Measurements from ENCODE around the gene NTN4. TPM values are rescaled to one million over a fixed set of nuclear protein-coding genes. Genes with fewer than 3 reads are reported as not detected.
"Not testable (repeated sequence)": the region's sequence is repeated elsewhere in the genome, so short reads cannot be mapped to it uniquely, and the experiment has no call there.

NTN4 gene
- total and polyA plus RNA-seq, 2 experiments from 2014 or later = 35.2 to 63.7 TPM

GRCh38 chr12:95683418-95683817 lies 107.1 kb downstream of the NTN4 start:
- H3K79me2 ChIP-seq (ENCODE audit: insufficient read depth) = no peaks in the 10 kb centered on the region
- H3K4me2 ChIP-seq (ENCODE audit: unreplicated experiment) = no peak overlapping the region
- H4K20me1 ChIP-seq (ENCODE audit: insufficient read depth) = no peaks in the 10 kb centered on the region
- H3K9me2 ChIP-seq (ENCODE audit: insufficient read depth) = no peaks in the 10 kb centered on the region
- DNase-seq = no peak
- 0 out of 2 replicates have a peak, but pooled peaks cover 8% of the 10 kb centered on the region for H3K36me3 ChIP-seq (ENCODE audit: low read depth)
- 82 to 88% methylated on average over 10 of the region's 10 CpGs for WGBS, 2 experiments (ENCODE audit: low coverage in 1 of 2, low lambda C conversion rate in 2 of 2, missing lambda C conversion rate in 2 of 2)
- in situ Hi-C loops (cut with MboI) = no loop called here
- H3K27me3 ChIP-seq (replicated peaks; ENCODE audit: insufficient read depth) = no peaks in the 10 kb centered on the region
- no peak overlapping the region for H3K27ac ChIP-seq
- no peaks in the 10 kb centered on the region for H3K4me1 ChIP-seq (ENCODE audit: insufficient read depth)
- H3K4me3 ChIP-seq = no peak overlapping the region
- H3F3A ChIP-seq (ENCODE audit: insufficient read depth) = no peaks in the 10 kb centered on the region
- H3K9ac ChIP-seq = no peak overlapping the region
- TF ChIP-seq EZH2phosphoT487 (IDR thresholded peaks at IDR 0.05; ENCODE audit: insufficient read depth, low read depth) (no peak), EZH2 (IDR thresholded peaks at IDR 0.05; ENCODE audit: insufficient read depth, poor library complexity, severe bottlenecking) (no peak)
- no peaks in the 10 kb centered on the region for H3K9me3 ChIP-seq (ENCODE audit: low read depth)
- no peak overlapping the region for H2AFZ ChIP-seq

- DNase-seq = no peak
- WGBS, 2 experiments (ENCODE audit: low coverage in 1 of 2, low lambda C conversion rate in 2 of 2, missing lambda C conversion rate in 2 of 2) = 50 to 56% methylated on average over 4 of the region's 4 CpGs
Measured at GRCh38 chr12:95681210-95681765, 109.3 kb downstream of the NTN4 start.

GRCh38 chr12:95678684-95679083 lies 111.9 kb downstream of the NTN4 start:
- Histone ChIP-seq H3K9me2 (ENCODE audit: insufficient read depth) (0 out of 2 replicates have a peak, but pooled peaks cover 3% of the 10 kb centered on the region), H3K79me2 (ENCODE audit: insufficient read depth) (no peaks in the 10 kb centered on the region), H3K36me3 (ENCODE audit: low read depth) (0 out of 2 replicates have a peak, but pooled peaks cover 8% of the 10 kb centered on the region), H3F3A (ENCODE audit: insufficient read depth) (no peaks in the 10 kb centered on the region), H2AFZ (no peak overlapping the region), H3K4me1 (ENCODE audit: insufficient read depth) (no peaks in the 10 kb centered on the region), H3K27me3 (replicated peaks; ENCODE audit: insufficient read depth) (no peaks in the 10 kb centered on the region), H3K27ac (no peak overlapping the region), H3K9ac (no peak overlapping the region), H4K20me1 (ENCODE audit: insufficient read depth) (no peaks in the 10 kb centered on the region), H3K4me3 (no peak overlapping the region), H3K9me3 (ENCODE audit: low read depth) (no peaks in the 10 kb centered on the region), H3K4me2 (ENCODE audit: unreplicated experiment) (no peak overlapping the region)
- in situ Hi-C loops (cut with MboI) = no loop called here
- 75 to 76% methylated on average over 1 of the region's 1 CpG for WGBS, 2 experiments (ENCODE audit: low coverage in 1 of 2, low lambda C conversion rate in 2 of 2, missing lambda C conversion rate in 2 of 2)
- no peak for DNase-seq
- no peak for TF ChIP-seq EZH2phosphoT487 (IDR thresholded peaks at IDR 0.05; ENCODE audit: insufficient read depth, low read depth)
- no peak for TF ChIP-seq EZH2 (IDR thresholded peaks at IDR 0.05; ENCODE audit: insufficient read depth, poor library complexity, severe bottlenecking)

More at GRCh38 chr12:95681210-95681765, 109.3 kb downstream of the NTN4 start:
- Histone ChIP-seq H3K4me1 (ENCODE audit: insufficient read depth) (no peaks in the 10 kb centered on the region), H3K27me3 (replicated peaks; ENCODE audit: insufficient read depth) (no peaks in the 10 kb centered on the region), H4K20me1 (ENCODE audit: insufficient read depth) (no peaks in the 10 kb centered on the region), H3K27ac (no peak overlapping the region), H3F3A (ENCODE audit: insufficient read depth) (no peaks in the 10 kb centered on the region), H2AFZ (no peak overlapping the region), H3K4me2 (ENCODE audit: unreplicated experiment) (no peak overlapping the region), H3K36me3 (ENCODE audit: low read depth) (0 out of 2 replicates have a peak, but pooled peaks cover 8% of the 10 kb centered on the region), H3K9me3 (ENCODE audit: low read depth) (no peaks in the 10 kb centered on the region), H3K79me2 (ENCODE audit: insufficient read depth) (no peaks in the 10 kb centered on the region), H3K9me2 (ENCODE audit: insufficient read depth) (no peaks in the 10 kb centered on the region), H3K4me3 (no peak overlapping the region), H3K9ac (no peak overlapping the region)
- TF ChIP-seq EZH2phosphoT487 (IDR thresholded peaks at IDR 0.05; ENCODE audit: insufficient read depth, low read depth) (no peak), EZH2 (IDR thresholded peaks at IDR 0.05; ENCODE audit: insufficient read depth, poor library complexity, severe bottlenecking) (no peak)
- in situ Hi-C loops (cut with MboI) = no loop called here

- H3K79me2 ChIP-seq (ENCODE audit: insufficient read depth); H3K9me2 ChIP-seq (ENCODE audit: insufficient read depth); H3K9ac ChIP-seq; H4K20me1 ChIP-seq (ENCODE audit: insufficient read depth); H3K4me1 ChIP-seq (ENCODE audit: insufficient read depth); H3K4me2 ChIP-seq (ENCODE audit: unreplicated experiment); in situ Hi-C loops (cut with MboI); H3K4me3 ChIP-seq; H2AFZ ChIP-seq; H3F3A ChIP-seq (ENCODE audit: insufficient read depth); H3K9me3 ChIP-seq (ENCODE audit: low read depth); H3K27ac ChIP-seq; H3K36me3 ChIP-seq (ENCODE audit: low read depth); DNase-seq; H3K27me3 ChIP-seq (replicated peaks; ENCODE audit: insufficient read depth): not testable (repeated sequence)
- 84 to 85% methylated on average over 3 of the region's 3 CpGs for WGBS, 2 experiments (ENCODE audit: low coverage in 1 of 2, low lambda C conversion rate in 2 of 2, missing lambda C conversion rate in 2 of 2)
Measured at GRCh38 chr12:95677782-95678181, 112.8 kb downstream of the NTN4 start.

- Histone ChIP-seq H3K79me2 (ENCODE audit: insufficient read depth) (no peaks in the 10 kb centered on the region), H3K36me3 (ENCODE audit: low read depth) (no peaks in the 10 kb centered on the region), H3K9me3 (ENCODE audit: low read depth) (no peaks in the 10 kb centered on the region), H3K9ac (no peak overlapping the region), H3K9me2 (ENCODE audit: insufficient read depth) (0 out of 2 replicates have a peak, but pooled peaks cover 3% of the 10 kb centered on the region), H3K27me3 (replicated peaks; ENCODE audit: insufficient read depth) (no peaks in the 10 kb centered on the region), H3K4me2 (ENCODE audit: unreplicated experiment) (no peak overlapping the region), H3K4me3 (no peak overlapping the region), H3K27ac (no peak overlapping the region), H3K4me1 (ENCODE audit: insufficient read depth) (no peaks in the 10 kb centered on the region), H2AFZ (no peak overlapping the region), H3F3A (ENCODE audit: insufficient read depth) (no peaks in the 10 kb centered on the region), H4K20me1 (ENCODE audit: insufficient read depth) (no peaks in the 10 kb centered on the region)
- in situ Hi-C loops (cut with MboI) = no loop called here
- TF ChIP-seq EZH2phosphoT487 (IDR thresholded peaks at IDR 0.05; ENCODE audit: insufficient read depth, low read depth) (no peak), EZH2 (IDR thresholded peaks at IDR 0.05; ENCODE audit: insufficient read depth, poor library complexity, severe bottlenecking) (no peak)
- 17 to 20% methylated on average over 1 of the region's 1 CpG for WGBS, 2 experiments (ENCODE audit: low coverage in 1 of 2, low lambda C conversion rate in 2 of 2, missing lambda C conversion rate in 2 of 2)
- peak; percentile 5 for DNase-seq
Measured at GRCh38 chr12:95674631-95675030, 115.9 kb downstream of the NTN4 start.
